Coronary artery (tissue), 2 donors: Measurements from ENCODE around the gene OR9G1.

Experiments
- DNase-seq: peaks from one replicate; pipeline ENCODE4 v3.0.0-alpha.2; 2017; ENCODE audit warnings: low spot score
- H3K27ac ChIP-seq, 2 donors: fragments of 200-600 bp; sonication (generic); one replicate each; pipeline ENCODE4 v1.5.1; 2016 to 2019
- H3K4me3 ChIP-seq: fragments of 200-600 bp; sonication (generic); 2 replicates; pipeline ENCODE4 v1.5.1; 2016; ENCODE audit warnings: mild to moderate bottlenecking, moderate library complexity
- CTCF ChIP-seq: fragments of 200-600 bp; sonication (generic); IDR thresholded peaks from one replicate; pipeline ENCODE4 v1.5.1; 2019; ENCODE audit warnings: antibody characterized with exemption

The OR9G1 gene

DNA sequence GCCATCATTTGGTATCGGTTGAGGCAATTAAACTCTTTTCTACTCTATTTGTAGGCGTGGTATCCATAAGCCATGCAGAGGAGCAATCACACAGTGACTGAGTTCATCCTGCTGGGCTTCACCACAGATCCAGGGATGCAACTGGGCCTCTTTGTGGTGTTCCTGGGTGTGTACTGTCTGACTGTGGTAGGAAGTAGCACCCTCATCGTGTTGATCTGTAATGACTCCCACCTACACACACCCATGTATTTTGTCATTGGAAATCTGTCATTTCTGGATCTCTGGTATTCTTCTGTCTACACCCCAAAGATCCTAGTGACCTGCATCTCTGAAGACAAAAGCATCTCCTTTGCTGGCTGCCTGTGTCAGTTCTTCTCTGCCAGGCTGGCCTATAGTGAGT, 41.2 kb downstream of the OR9G1 start:
- no peak overlapping the region for H3K27ac ChIP-seq
- H3K4me3 ChIP-seq: no peak overlapping the region
- DNase-seq: no peak
- no peak for TF ChIP-seq CTCF

DNA sequence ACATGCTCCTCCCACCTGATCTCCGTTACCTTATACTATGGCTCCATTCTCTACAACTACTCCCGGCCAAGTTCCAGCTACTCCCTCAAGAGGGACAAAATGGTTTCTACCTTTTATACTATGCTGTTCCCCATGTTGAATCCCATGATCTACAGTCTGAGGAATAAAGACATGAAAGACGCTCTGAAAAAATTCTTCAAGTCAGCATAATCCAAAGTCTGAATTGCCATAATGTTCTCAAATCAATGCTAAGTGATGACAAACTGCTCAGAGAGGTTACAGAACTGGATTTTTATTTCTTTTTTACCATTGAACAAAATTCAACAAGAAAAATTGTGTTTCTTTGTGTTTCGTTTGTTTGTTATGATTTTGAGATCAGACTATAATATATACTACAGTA, 42.0 kb downstream of the OR9G1 start:
- no peak overlapping the region for H3K4me3 ChIP-seq
- DNase-seq: no peak
- no peak overlapping the region for H3K27ac ChIP-seq
- no peak for TF ChIP-seq CTCF

- no peak for TF ChIP-seq CTCF
- no peak within 1 kb of the TSS for H3K27ac ChIP-seq
- no peak within 1 kb of the TSS for H3K4me3 ChIP-seq
- DNase-seq: no peak
Measured at GRCh38 chr11:56748597-56748996, 49.7 kb downstream of the OR9G1 start, which contains the start of gene OR9G4. OR9G4 (minus strand) TSS chr11:56748697; CDS start chr11:56743766, 4,931 bp downstream.

DNA sequence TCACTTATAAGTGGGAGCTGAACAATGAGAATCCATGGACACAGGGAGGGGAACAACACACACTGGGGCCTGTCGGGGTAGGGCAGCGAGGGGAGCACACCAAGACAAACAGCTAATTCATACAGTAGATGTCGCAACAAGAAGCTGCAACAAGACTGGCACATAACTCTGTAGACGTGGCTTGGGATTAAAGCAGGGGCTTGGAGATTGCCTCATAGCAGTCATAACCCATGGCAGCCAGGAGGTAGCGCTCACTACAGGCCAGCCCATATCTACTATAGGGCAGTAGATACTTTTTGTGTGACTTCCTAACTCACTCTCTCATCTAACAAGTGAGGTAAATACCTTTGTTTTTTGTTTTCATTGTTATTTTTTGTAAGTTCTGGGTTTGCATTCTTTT, 51.3 kb downstream of the OR9G1 start:
- no peak overlapping the region for H3K4me3 ChIP-seq
- DNase-seq: no peak
- TF ChIP-seq CTCF: no peak
- H3K27ac ChIP-seq: no peak overlapping the region

DNA sequence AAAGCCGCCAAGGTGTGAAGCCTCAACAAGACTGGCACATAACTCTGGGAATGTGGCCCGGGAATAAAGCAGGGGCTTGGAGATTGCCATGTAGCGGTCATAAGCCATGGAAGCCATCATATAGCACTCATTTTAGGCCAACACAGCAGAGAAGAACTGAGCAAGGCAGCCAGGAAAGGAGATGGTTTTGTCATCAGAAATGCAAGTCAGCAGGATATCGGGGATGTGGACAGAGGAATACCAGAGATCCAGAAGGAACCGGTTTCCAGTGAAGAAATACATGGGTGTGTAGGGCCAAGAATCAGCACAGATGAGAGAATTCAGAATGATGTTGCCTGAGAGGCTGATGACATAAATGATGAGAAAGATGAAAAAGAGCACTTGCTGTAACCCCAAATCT, 52.6 kb downstream of the OR9G1 start:
- H3K4me3 ChIP-seq: no peak overlapping the region
- H3K27ac ChIP-seq: no peak overlapping the region
- no peak for TF ChIP-seq CTCF
- no peak for DNase-seq
